IPS DF 6.9 (cell line): Measurements from ENCODE around the gene ARHGAP40.

Experiments
- DNase-seq: peaks from one replicate; pipeline ENCODE4 v3.0.0-alpha.2; 2013; ENCODE audit warnings: low read depth, low spot score
- H3K27ac ChIP-seq: one replicate; pipeline ENCODE4 v1.5.1; 2013; ENCODE audit warnings: low read length, control low read depth
- H3K27me3 ChIP-seq: 2 replicates; pipeline ENCODE4 v1.6.1; 2013; ENCODE audit warnings: mild to moderate bottlenecking, low read length; ENCODE audit not compliant: control insufficient read depth, insufficient read depth
- H3K36me3 ChIP-seq: 2 replicates; pipeline ENCODE4 v1.6.1; 2013; ENCODE audit warnings: low read length; ENCODE audit not compliant: control insufficient read depth, insufficient read depth
- H3K4me1 ChIP-seq: 2 replicates; pipeline ENCODE4 v1.6.1; 2013; ENCODE audit warnings: low read length; ENCODE audit not compliant: control insufficient read depth, insufficient read depth
- H3K4me3 ChIP-seq: 2 replicates; pipeline ENCODE4 v1.5.1; 2013; ENCODE audit warnings: mild to moderate bottlenecking, low read length
- H3K9me3 ChIP-seq: 2 replicates; pipeline ENCODE4 v1.6.1; 2013; ENCODE audit warnings: low read length, inconsistent platforms; ENCODE audit not compliant: control insufficient read depth, insufficient read depth
- WGBS: extraction: QIAGEN DNeasy Blood & Tissue Kit; methylation state at CpG from one replicate; pipeline ENCODE4 v1.1.7; 2013; ENCODE audit warnings: mixed read lengths, missing lambda C conversion rate; ENCODE audit not compliant: insufficient read length, insufficient coverage; 5-methylcytosine and 5-hydroxymethylcytosine counted together

The ARHGAP40 gene

GRCh38 chr20:38698541-38698940, 96.9 kb downstream of the ARHGAP40 start:
- no peak for DNase-seq
- Histone ChIP-seq H3K27ac (no peak overlapping the region), H3K36me3 (no peaks in the 10 kb centered on the region), H3K4me3 (no peak overlapping the region), H3K4me1 (peaks cover 2% of the 10 kb centered on the region), H3K27me3 (no peaks in the 10 kb centered on the region), H3K9me3 (no peaks in the 10 kb centered on the region)
- WGBS: no CpG with 5 or more reads among the region's 15 CpGs

- no CpG with 5 or more reads among the region's 4 CpGs for WGBS
- Histone ChIP-seq H3K36me3 (no peaks in the 10 kb centered on the region), H3K9me3 (no peaks in the 10 kb centered on the region), H3K4me3 (no peak overlapping the region), H3K27ac (no peak overlapping the region), H3K27me3 (no peaks in the 10 kb centered on the region), H3K4me1 (peaks cover 2% of the 10 kb centered on the region)
- no peak for DNase-seq
Observed at GRCh38 chr20:38700141-38700540, 98.5 kb downstream of the ARHGAP40 start.
